ENCODE results near the gene SLC30A4. TPM values are rescaled to one million over a fixed set of nuclear protein-coding genes. Genes with fewer than 3 reads are reported as not detected.

Gene SLC30A4
- total and polyA plus RNA-seq, 2 of the 4 experiments (the other 2 are of a cell fraction): 2.1 to 5.6 TPM

DNA sequence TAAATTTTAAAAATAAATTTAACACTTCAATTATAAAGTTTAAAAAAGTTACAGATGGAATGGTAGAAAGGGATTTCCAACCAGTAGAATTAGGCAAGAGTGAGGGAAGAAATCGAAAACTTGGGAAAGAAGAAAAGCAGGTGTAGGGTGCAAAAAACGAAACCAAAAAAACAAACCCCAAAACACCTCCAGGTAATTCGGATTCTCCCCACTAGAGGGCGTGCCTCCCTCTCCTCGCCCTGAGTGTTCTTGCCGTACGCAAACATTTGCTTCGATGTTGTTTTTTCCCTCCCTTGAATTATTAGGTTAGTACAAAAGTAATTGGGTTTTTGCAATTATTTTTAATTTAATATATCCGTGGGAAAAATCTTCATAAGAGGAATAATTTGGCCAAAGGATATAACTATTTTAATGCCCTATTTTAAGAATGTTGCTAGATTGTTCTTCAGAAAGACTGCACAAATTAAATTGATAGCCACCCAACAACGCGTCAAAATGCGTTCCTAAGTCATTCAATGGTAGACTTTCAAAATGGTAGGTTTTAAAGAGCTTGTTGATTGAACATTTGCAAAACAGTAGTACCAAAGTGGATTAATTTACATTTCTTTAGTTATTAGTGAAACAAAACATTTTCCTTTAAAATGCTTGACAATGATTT, 63.7 kb downstream of the SLC30A4 start:
- Histone ChIP-seq H2BK20ac (ENCODE audit: low read depth, low read length) (no peak overlapping the region), H4K91ac (ENCODE audit: insufficient read depth, low read depth, low read length) (no peak overlapping the region), H3K14ac (replicated peaks; ENCODE audit: low read depth, low read length) (no peak overlapping the region), H3K9me3 (ENCODE audit: control insufficient read depth, insufficient read depth, low read length) (no peaks in the 10 kb centered on the region), H2BK120ac (ENCODE audit: low read depth, low read length) (no peak overlapping the region), H3K23ac (ENCODE audit: low read depth, low read length) (no peak overlapping the region), H3K27ac (ENCODE audit: insufficient read depth, low read length) (no peak overlapping the region), H2AK5ac (ENCODE audit: low read depth, low read length) (no peak overlapping the region), H3K4me3 (ENCODE audit: insufficient read depth, low read depth, low read length) (peak overlapping the region; percentile 37; the same call in 1 of the 2 replicates), H3K79me1 (ENCODE audit: low read depth in 1 of 2, low read length in 2 of 2) (no peaks in the 10 kb centered on the region; a peak in 1 of 4 replicates), H3K4ac (ENCODE audit: low read depth, low read length) (no peak overlapping the region), H2BK5ac (ENCODE audit: low read depth, low read length, poor library complexity, severe bottlenecking) (no peak overlapping the region), H3K9me1 (ENCODE audit: insufficient read depth, low read length) (no peaks in the 10 kb centered on the region; the same call in none of the 2 replicates), H3K4me2 (ENCODE audit: low read depth, low read length) (peak overlapping the region; percentile 54; the same call in 1 of the 2 replicates), H3K4me1 (ENCODE audit: control insufficient read depth, insufficient read depth, low read length) (peaks cover 19% of the 10 kb centered on the region), H3K27me3 (ENCODE audit: control insufficient read depth, insufficient read depth, low read length) (no peaks in the 10 kb centered on the region), H2BK15ac (ENCODE audit: low read depth, low read length) (no peak overlapping the region), H2AK9ac (replicated peaks; ENCODE audit: low read depth, low read length, poor library complexity) (no peak overlapping the region), H3K36me3 (ENCODE audit: control insufficient read depth, insufficient read depth, low read length) (no peaks in the 10 kb centered on the region), H4K20me1 (ENCODE audit: insufficient read depth, low read length) (no peaks in the 10 kb centered on the region), H3K56ac (ENCODE audit: extremely low read depth, insufficient read depth, low read length) (no peak overlapping the region), H4K5ac (ENCODE audit: low read depth, low read length) (no peak overlapping the region), H4K8ac (ENCODE audit: low read depth in 2 of 2, low read length in 2 of 2) (no peak overlapping the region), H2AFZ (replicated peaks; ENCODE audit: low read length, poor library complexity) (peak overlapping the region; percentile 61), H3K18ac (ENCODE audit: low read depth, low read length) (no peak overlapping the region), H3K9ac (ENCODE audit: low read depth, low read length) (no peak overlapping the region)
- intact Hi-C loops (cut with micrococcal nuclease) (loop anchor here (1.0 kb wide), 3 partner anchors 57 to 155 kb away; partner anchors contain the start of gene BLOC1S6), dilution Hi-C loops (cut with HindIII; ENCODE audit: low sequenced_read_pairs, unreplicated experiment) (no loop called here), in situ Hi-C loops (cut with MboI; ENCODE audit: low sequenced_read_pairs) (loop anchor here (10.0 kb wide), 1 partner anchor 156 kb away; no protein-coding TSS in a partner anchor)
- BruUV-seq (replicated peaks): no TSS peak
- POLR2A ChIA-PET (ENCODE audit: unreplicated experiment): no interaction called here
- DNase-seq: peak; percentile 37
- TF ChIP-seq, protein P1, sequence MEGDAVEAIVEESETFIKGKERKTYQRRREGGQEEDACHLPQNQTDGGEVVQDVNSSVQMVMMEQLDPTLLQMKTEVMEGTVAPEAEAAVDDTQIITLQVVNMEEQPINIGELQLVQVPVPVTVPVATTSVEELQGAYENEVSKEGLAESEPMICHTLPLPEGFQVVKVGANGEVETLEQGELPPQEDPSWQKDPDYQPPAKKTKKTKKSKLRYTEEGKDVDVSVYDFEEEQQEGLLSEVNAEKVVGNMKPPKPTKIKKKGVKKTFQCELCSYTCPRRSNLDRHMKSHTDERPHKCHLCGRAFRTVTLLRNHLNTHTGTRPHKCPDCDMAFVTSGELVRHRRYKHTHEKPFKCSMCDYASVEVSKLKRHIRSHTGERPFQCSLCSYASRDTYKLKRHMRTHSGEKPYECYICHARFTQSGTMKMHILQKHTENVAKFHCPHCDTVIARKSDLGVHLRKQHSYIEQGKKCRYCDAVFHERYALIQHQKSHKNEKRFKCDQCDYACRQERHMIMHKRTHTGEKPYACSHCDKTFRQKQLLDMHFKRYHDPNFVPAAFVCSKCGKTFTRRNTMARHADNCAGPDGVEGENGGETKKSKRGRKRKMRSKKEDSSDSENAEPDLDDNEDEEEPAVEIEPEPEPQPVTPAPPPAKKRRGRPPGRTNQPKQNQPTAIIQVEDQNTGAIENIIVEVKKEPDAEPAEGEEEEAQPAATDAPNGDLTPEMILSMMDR (conservative IDR thresholded peaks at IDR 0.05; ENCODE audit: low read depth, low read length): peak; percentile 83
- TF ChIP-seq CHD1 (IDR thresholded peaks at IDR 0.05; ENCODE audit: low read depth, low read length) (no peak), CEBPB (IDR thresholded peaks at IDR 0.05; ENCODE audit: low read depth, low read length) (no peak), SMC3 (IDR thresholded peaks at IDR 0.05; ENCODE audit: low read depth, low read length) (peak; percentile 76), RAD21 (IDR thresholded peaks at IDR 0.05; ENCODE audit: low read length) (peak; percentile 76)
- TF ChIP-seq, protein P2, sequence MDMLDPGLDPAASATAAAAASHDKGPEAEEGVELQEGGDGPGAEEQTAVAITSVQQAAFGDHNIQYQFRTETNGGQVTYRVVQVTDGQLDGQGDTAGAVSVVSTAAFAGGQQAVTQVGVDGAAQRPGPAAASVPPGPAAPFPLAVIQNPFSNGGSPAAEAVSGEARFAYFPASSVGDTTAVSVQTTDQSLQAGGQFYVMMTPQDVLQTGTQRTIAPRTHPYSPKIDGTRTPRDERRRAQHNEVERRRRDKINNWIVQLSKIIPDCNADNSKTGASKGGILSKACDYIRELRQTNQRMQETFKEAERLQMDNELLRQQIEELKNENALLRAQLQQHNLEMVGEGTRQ (IDR thresholded peaks at IDR 0.05; ENCODE audit: low read depth, low read length): no peak
- TF ChIP-seq, protein P3, sequence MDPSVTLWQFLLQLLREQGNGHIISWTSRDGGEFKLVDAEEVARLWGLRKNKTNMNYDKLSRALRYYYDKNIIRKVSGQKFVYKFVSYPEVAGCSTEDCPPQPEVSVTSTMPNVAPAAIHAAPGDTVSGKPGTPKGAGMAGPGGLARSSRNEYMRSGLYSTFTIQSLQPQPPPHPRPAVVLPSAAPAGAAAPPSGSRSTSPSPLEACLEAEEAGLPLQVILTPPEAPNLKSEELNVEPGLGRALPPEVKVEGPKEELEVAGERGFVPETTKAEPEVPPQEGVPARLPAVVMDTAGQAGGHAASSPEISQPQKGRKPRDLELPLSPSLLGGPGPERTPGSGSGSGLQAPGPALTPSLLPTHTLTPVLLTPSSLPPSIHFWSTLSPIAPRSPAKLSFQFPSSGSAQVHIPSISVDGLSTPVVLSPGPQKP (IDR thresholded peaks at IDR 0.05; ENCODE audit: borderline replicate concordance, low read depth, low read length): no peak
- CTCF ChIA-PET: interaction anchor here (0.8 to 3.8 kb wide), 7 partner anchors 15 to 245 kb away, joined by 3 to 25 read pairs (median 5); no protein-coding TSS in a partner anchor
- WGBS, 2 experiments (ENCODE audit: extremely low coverage in 2 of 2, insufficient read length in 1 of 2): no CpG with 5 or more reads among the region's 12 CpGs
- ATAC-seq (ENCODE audit: low read depth): no peak
